CD4-positive, alpha-beta T cell (primary cell): ENCODE results near the gene S100A14. TPM values are rescaled to one million over a fixed set of nuclear protein-coding genes. Genes with fewer than 3 reads are reported as not detected.

Experiments used
- ATAC-seq: fragments of 200-7000 bp; cut with Tn5 transposase; one replicate; pipeline ENCODE4 v1.10.0; 2022; ENCODE audit warnings: mild to moderate bottlenecking; ENCODE audit not compliant: poor library complexity
- CTCF ChIA-PET: fragments of 350-600 bp; sonication (Branson Sonifier 250); formaldehyde crosslinking; loops from one replicate; lab custom pipeline; 2021; ENCODE audit warnings: antibody characterized with exemption, inconsistent platforms; lab: Charles Lee
- POLR2A ChIA-PET: fragments of 350-600 bp; sonication (Branson Sonifier 250); formaldehyde crosslinking; loops from one replicate; lab custom pipeline; 2021; ENCODE audit warnings: antibody characterized with exemption, inconsistent platforms; lab: Charles Lee
- DNase-seq, 14 experiments: peaks; one replicate each; pipeline ENCODE4 v3.0.0-alpha.2; 2013 to 2020; ENCODE audit warnings: mixed read lengths in 2 of 14
- H3K27ac ChIP-seq, 2 donors: one replicate each; pipeline versions ENCODE4 v1.5.1 to v1.7.0; 2013; ENCODE audit warnings: low read length in 2 of 2, low read depth in 1 of 2, mild to moderate bottlenecking in 1 of 2
- H3K27me3 ChIP-seq, 2 experiments: 1 replicate in 1 of 2; 2 replicates in 1 of 2; pipeline versions ENCODE4 v1.6.1 to v1.7.0; 2013; ENCODE audit warnings: low read length in 2 of 2, control low read depth in 1 of 2, mild to moderate bottlenecking in 1 of 2, moderate library complexity in 1 of 2; ENCODE audit not compliant: insufficient read depth in 2 of 2, control insufficient read depth in 1 of 2
- H3K36me3 ChIP-seq: one replicate; pipeline ENCODE4 v1.6.1; 2013; ENCODE audit warnings: low read length, control low read depth; ENCODE audit not compliant: insufficient read depth
- H3K4me1 ChIP-seq: one replicate; pipeline ENCODE4 v1.6.1; 2013; ENCODE audit warnings: low read length, control low read depth; ENCODE audit not compliant: insufficient read depth
- H3K4me3 ChIP-seq: one replicate; pipeline ENCODE4 v1.5.1; 2013; ENCODE audit warnings: mild to moderate bottlenecking, low read length, moderate library complexity
- H3K9me3 ChIP-seq, 2 experiments: 1 replicate in 1 of 2; 2 replicates in 1 of 2; pipeline versions ENCODE4 v1.6.1 to v1.7.0; 2013; ENCODE audit warnings: low read length in 2 of 2, mild to moderate bottlenecking in 2 of 2, control low read depth in 1 of 2, moderate library complexity in 1 of 2; ENCODE audit not compliant: control insufficient read depth in 1 of 2, insufficient read depth in 1 of 2
- H3K27ac Mint-ChIP-seq: one replicate; pipeline ENCODE4 v1.8.0; 2020; ENCODE audit warnings: mixed read lengths
- H3K27me3 Mint-ChIP-seq: one replicate; pipeline ENCODE4 v1.8.0; 2021; ENCODE audit warnings: mixed read lengths
- H3K36me3 Mint-ChIP-seq: one replicate; pipeline ENCODE4 v1.8.0; 2021; ENCODE audit warnings: low read depth, mixed read lengths
- H3K4me1 Mint-ChIP-seq: one replicate; pipeline ENCODE4 v1.8.0; 2021; ENCODE audit warnings: low read depth, mixed read lengths
- H3K4me3 Mint-ChIP-seq: one replicate; pipeline ENCODE4 v1.8.0; 2020; ENCODE audit warnings: mild to moderate bottlenecking, mixed read lengths
- H3K9me3 Mint-ChIP-seq: one replicate; pipeline ENCODE4 v1.8.0; 2020; ENCODE audit warnings: mixed read lengths
- intact Hi-C, 2 experiments: fragments of 100-400 bp; cut with DNase I in 1 of 2; cut with micrococcal nuclease in 1 of 2; formaldehyde crosslinking; loops; one replicate each; pipeline versions ENCODE4 v1.15.1 to v1.9.0; 2023 to 2025; cut with DNase I, micrococcal nuclease
- total RNA-seq, 174 experiments: library from RNA in 2 of 174; stranded (reverse) in 2 of 174; gene quantifications; one replicate each; pipeline ENCODE4 v1.2.3 and lab custom pipeline; 2021 to 2026
- TF ChIP-seq, protein P1 (sequence below): fragments of 200-600 bp; IDR thresholded peaks from one replicate; pipeline ENCODE4 v1.8.0; 2022; ENCODE audit warnings: antibody characterized with exemption, mild to moderate bottlenecking

The S100A14 gene
- total RNA-seq, 2 experiments from 2014 or later = not detected

DNA sequence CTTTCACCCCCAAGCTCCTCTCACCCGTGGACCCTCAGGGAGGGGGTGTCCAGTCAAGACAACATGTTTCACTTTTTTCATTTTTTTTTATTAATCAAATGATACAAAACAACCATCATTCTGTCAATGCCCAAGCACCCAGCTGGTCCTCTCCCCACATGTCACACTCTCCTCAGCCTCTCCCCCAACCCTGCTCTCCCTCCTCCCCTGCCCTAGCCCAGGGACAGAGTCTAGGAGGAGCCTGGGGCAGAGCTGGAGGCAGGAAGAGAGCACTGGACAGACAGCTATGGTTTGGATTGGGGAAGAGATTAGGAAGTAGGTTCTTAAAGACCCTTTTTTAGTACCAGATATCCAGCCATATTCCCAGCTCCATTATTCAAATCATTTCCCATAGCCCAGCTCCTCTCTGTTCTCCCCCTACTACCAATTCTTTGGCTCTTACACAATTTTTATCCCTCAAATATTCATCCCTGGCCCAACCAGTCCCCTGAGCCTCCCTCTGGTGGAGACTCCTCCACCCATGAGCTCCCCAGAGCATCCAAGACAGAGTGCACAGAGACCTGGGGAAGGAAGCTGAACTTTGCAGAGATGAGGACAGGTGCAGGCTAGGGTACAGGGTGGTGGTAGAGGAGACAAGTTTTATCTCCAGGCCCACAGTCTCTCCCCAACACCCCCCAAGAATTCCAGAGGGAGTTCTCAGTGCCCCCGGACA lies 1.8 kb downstream of the S100A14 start:
- Mint-ChIP-seq H3K27ac (no peak overlapping the region), H3K9me3 (no peaks in the 10 kb centered on the region), H3K4me1 (peaks cover 5% of the 10 kb centered on the region), H3K36me3 (no peaks in the 10 kb centered on the region), H3K27me3 (no peaks in the 10 kb centered on the region), H3K4me3 (no peak overlapping the region)
- no peak for ATAC-seq
- Histone ChIP-seq H3K4me1 (peaks cover 7% of the 10 kb centered on the region), H3K36me3 (no peaks in the 10 kb centered on the region), H3K27me3 (no peaks in the 10 kb centered on the region), H3K9me3 (no peaks in the 10 kb centered on the region), H3K27ac (no peak overlapping the region), H3K4me3 (no peak overlapping the region)
- TF ChIP-seq, protein P1, sequence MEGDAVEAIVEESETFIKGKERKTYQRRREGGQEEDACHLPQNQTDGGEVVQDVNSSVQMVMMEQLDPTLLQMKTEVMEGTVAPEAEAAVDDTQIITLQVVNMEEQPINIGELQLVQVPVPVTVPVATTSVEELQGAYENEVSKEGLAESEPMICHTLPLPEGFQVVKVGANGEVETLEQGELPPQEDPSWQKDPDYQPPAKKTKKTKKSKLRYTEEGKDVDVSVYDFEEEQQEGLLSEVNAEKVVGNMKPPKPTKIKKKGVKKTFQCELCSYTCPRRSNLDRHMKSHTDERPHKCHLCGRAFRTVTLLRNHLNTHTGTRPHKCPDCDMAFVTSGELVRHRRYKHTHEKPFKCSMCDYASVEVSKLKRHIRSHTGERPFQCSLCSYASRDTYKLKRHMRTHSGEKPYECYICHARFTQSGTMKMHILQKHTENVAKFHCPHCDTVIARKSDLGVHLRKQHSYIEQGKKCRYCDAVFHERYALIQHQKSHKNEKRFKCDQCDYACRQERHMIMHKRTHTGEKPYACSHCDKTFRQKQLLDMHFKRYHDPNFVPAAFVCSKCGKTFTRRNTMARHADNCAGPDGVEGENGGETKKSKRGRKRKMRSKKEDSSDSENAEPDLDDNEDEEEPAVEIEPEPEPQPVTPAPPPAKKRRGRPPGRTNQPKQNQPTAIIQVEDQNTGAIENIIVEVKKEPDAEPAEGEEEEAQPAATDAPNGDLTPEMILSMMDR = no peak
- intact Hi-C loops = no loop called here
- ChIA-PET CTCF (no interaction called here), POLR2A (interaction anchor here (1.0 kb wide), 1 partner anchor 19 kb away, joined by 3 read pairs; the partner anchor contains the start of gene CHTOP)
- DNase-seq = no peak

DNA sequence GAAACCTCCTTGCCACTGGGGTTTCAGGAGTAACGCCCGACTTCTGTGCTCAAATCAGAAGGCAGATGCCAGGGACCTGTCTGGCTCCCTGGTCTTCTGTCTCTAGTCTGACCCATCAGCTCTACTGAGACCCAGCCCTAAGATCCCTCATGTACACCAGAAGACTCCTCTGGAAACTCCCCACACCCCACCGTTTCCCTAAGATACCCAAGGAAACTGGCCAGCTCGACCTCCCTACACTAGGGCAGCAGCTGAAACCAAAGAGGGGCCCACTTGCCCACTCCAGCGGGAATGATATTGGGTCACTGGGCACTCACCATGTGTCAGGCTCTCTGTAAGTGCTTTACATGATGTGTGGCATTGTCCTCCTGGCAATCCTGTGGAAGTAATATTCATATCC lies 2.7 kb downstream of the S100A14 start:
- intact Hi-C loops = no loop called here
- CTCF ChIA-PET = no interaction called here
- POLR2A ChIA-PET = no interaction called here

DNA sequence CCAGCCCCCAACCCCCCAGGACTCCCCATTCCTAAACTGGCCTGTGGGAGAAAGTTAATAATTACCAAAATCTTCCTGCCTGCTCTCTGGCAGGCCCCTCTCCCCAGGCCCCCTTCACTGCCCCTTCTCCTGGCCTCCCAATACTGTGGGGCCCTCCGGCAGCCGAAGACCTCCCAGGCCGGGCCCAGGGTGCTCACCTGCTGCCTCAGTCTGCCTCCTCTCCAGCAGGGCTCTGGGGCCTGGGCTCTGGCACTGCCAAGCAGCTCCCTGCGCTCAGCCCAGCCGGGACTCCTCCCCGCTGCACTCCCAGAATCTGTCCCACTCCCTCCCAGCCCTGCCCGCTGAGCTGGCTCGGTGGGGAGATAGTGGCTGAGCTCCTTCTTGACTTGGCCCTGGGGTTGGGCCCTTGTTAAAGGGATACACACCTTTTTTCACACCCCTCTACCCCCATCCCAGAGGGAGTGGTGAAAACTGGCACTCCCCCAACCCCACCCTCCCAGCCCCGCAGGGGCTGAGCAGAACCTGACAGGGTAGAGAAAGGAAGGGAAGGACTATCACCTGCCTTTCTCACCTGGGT lies 3.3 kb downstream of the S100A14 start, which contains the start of gene S100A16:
TSS of gene S100A16 (minus strand) at position 383 of the 577 bp plus-strand sequence. CDS start 4,986 bp downstream, outside the sequence.
- H3K27ac Mint-ChIP-seq = no peak within 1 kb of the TSS
- no peak within 1 kb of the TSS for H3K4me3 Mint-ChIP-seq
- H3K4me1 ChIP-seq = peaks cover 6% of the 10 kb centered on the region
- DNase-seq (no peak), ATAC-seq (no peak)
- ChIA-PET CTCF (interaction anchor here (0.6 kb wide), 1 partner anchor 32 kb away, joined by 3 read pairs; no protein-coding TSS in a partner anchor), POLR2A (no interaction called here)
- no peaks in the 10 kb centered on the region for H3K27me3 Mint-ChIP-seq
- no peaks in the 10 kb centered on the region for H3K9me3 Mint-ChIP-seq
- H3K27ac ChIP-seq = no peak within 1 kb of the TSS
- peaks cover 5% of the 10 kb centered on the region for H3K4me1 Mint-ChIP-seq
- no peaks in the 10 kb centered on the region for H3K27me3 ChIP-seq
- H3K36me3 Mint-ChIP-seq = no peaks in the 10 kb centered on the region
- no peaks in the 10 kb centered on the region for H3K9me3 ChIP-seq
- intact Hi-C loops = no loop called here
- TF ChIP-seq, protein P1 = no peak
- no peaks in the 10 kb centered on the region for H3K36me3 ChIP-seq
- no peak within 1 kb of the TSS for H3K4me3 ChIP-seq

More for the DNA sequence above, 2.7 kb downstream of the S100A14 start:
- Histone ChIP-seq H3K4me3 (no peak overlapping the region), H3K36me3 (no peaks in the 10 kb centered on the region), H3K4me1 (peaks cover 7% of the 10 kb centered on the region), H3K9me3 (no peaks in the 10 kb centered on the region), H3K27ac (no peak overlapping the region), H3K27me3 (no peaks in the 10 kb centered on the region)
- Mint-ChIP-seq H3K36me3 (no peaks in the 10 kb centered on the region), H3K4me3 (no peak overlapping the region), H3K9me3 (no peaks in the 10 kb centered on the region), H3K27ac (no peak overlapping the region), H3K27me3 (no peaks in the 10 kb centered on the region), H3K4me1 (peaks cover 5% of the 10 kb centered on the region)
- DNase-seq (no peak), ATAC-seq (no peak)
- TF ChIP-seq, protein P1 = no peak
